ENCODE data around the gene SPTBN1. TPM values are rescaled to one million over a fixed set of nuclear protein-coding genes. Genes with fewer than 3 reads are reported as not detected.

The SPTBN1 gene
- total and polyA plus RNA-seq, 2 of the 4 experiments (the other 2 are of a cell fraction): 49.1 to 241 TPM

GRCh38 chr2:54652540-54652939, 196.4 kb downstream of the SPTBN1 start:
- Histone ChIP-seq H3K4me3 (ENCODE audit: insufficient read depth, low read depth, low read length) (no peak overlapping the region), H3K36me3 (ENCODE audit: control insufficient read depth, insufficient read depth, low read length) (peaks cover 58% of the 10 kb centered on the region), H3K4me2 (ENCODE audit: low read depth, low read length) (no peak overlapping the region), H2BK20ac (ENCODE audit: low read depth, low read length) (no peak overlapping the region), H3K27ac (ENCODE audit: insufficient read depth, low read length) (no peak overlapping the region), H4K91ac (ENCODE audit: insufficient read depth, low read depth, low read length) (no peak overlapping the region), H2AK5ac (ENCODE audit: low read depth, low read length) (no peak overlapping the region), H4K8ac (ENCODE audit: low read depth in 2 of 2, low read length in 2 of 2) (no peak overlapping the region), H3K56ac (ENCODE audit: extremely low read depth, insufficient read depth, low read length) (no peak overlapping the region), H3K27me3 (ENCODE audit: control insufficient read depth, insufficient read depth, low read length) (no peaks in the 10 kb centered on the region), H2AFZ (replicated peaks; ENCODE audit: low read length, poor library complexity) (no peak overlapping the region), H2BK15ac (ENCODE audit: low read depth, low read length) (no peak overlapping the region), H4K20me1 (ENCODE audit: insufficient read depth, low read length) (peaks cover under 1% of the 10 kb centered on the region; the same call in 1 of the 2 replicates), H3K4me1 (ENCODE audit: control insufficient read depth, insufficient read depth, low read length) (no peaks in the 10 kb centered on the region), H2BK5ac (ENCODE audit: low read depth, low read length, poor library complexity, severe bottlenecking) (no peak overlapping the region), H4K5ac (ENCODE audit: low read depth, low read length) (no peak overlapping the region), H3K18ac (ENCODE audit: low read depth, low read length) (no peak overlapping the region), H3K14ac (replicated peaks; ENCODE audit: low read depth, low read length) (no peak overlapping the region), H2AK9ac (replicated peaks; ENCODE audit: low read depth, low read length, poor library complexity) (no peak overlapping the region), H2BK120ac (ENCODE audit: low read depth, low read length) (no peak overlapping the region), H3K4ac (ENCODE audit: low read depth, low read length) (no peak overlapping the region), H3K23ac (ENCODE audit: low read depth, low read length) (no peak overlapping the region), H3K9me3 (ENCODE audit: control insufficient read depth, insufficient read depth, low read length) (no peaks in the 10 kb centered on the region), H3K79me1 (ENCODE audit: low read depth in 1 of 2, low read length in 2 of 2) (peaks cover 0 to 27% of the 10 kb centered on the region in 2 experiments; a peak in 2 of 4 replicates), H3K9ac (ENCODE audit: low read depth, low read length) (no peak overlapping the region), H3K9me1 (ENCODE audit: insufficient read depth, low read length) (peaks cover 6% of the 10 kb centered on the region)
- intact Hi-C loops (cut with micrococcal nuclease): no loop called here
- no CpG with 5 or more reads among the region's 1 CpG for WGBS, 2 experiments (ENCODE audit: extremely low coverage in 2 of 2, insufficient read length in 1 of 2)
- ATAC-seq (ENCODE audit: low read depth): no peak
- CTCF ChIA-PET: interaction anchor here (0.6 kb wide), 1 partner anchor 449 kb away, joined by 7 read pairs; no protein-coding TSS in a partner anchor
- TF ChIP-seq MAZ (IDR thresholded peaks at IDR 0.05; ENCODE audit: borderline replicate concordance, low read depth, low read length) (no peak), RFX5 (IDR thresholded peaks at IDR 0.05; ENCODE audit: low read depth, low read length) (no peak), NFE2L2 (IDR thresholded peaks at IDR 0.05; ENCODE audit: low read depth, low read length) (no peak), MXI1 (IDR thresholded peaks at IDR 0.05; ENCODE audit: borderline replicate concordance, low read depth, low read length) (no peak), RCOR1 (IDR thresholded peaks at IDR 0.05; ENCODE audit: insufficient replicate concordance, low read length) (no peak), CEBPB (IDR thresholded peaks at IDR 0.05; ENCODE audit: low read depth, low read length) (no peak), ELK1 (IDR thresholded peaks at IDR 0.05; ENCODE audit: borderline replicate concordance, low read depth, low read length) (no peak), POLR2A (IDR thresholded peaks at IDR 0.05; ENCODE audit: low read depth, low read length) (no peak), CHD1 (IDR thresholded peaks at IDR 0.05; ENCODE audit: low read depth, low read length) (no peak), RAD21 (IDR thresholded peaks at IDR 0.05; ENCODE audit: low read length) (no peak), MAFK (IDR thresholded peaks at IDR 0.05; ENCODE audit: low read depth, low read length) (no peak), CTCF (conservative IDR thresholded peaks at IDR 0.05; ENCODE audit: low read depth, low read length) (no peak), FOS (IDR thresholded peaks at IDR 0.05; ENCODE audit: low read depth, low read length) (no peak), SMC3 (IDR thresholded peaks at IDR 0.05; ENCODE audit: low read depth, low read length) (no peak), USF2 (IDR thresholded peaks at IDR 0.05; ENCODE audit: low read depth, low read length) (no peak), BHLHE40 (IDR thresholded peaks at IDR 0.05; ENCODE audit: low read depth, low read length) (no peak)
- peak; percentile 29 for DNase-seq
- in situ Hi-C loops (cut with MboI; ENCODE audit: low sequenced_read_pairs): no loop called here
- dilution Hi-C loops (cut with HindIII; ENCODE audit: low sequenced_read_pairs, unreplicated experiment): no loop called here
- POLR2A ChIA-PET (ENCODE audit: unreplicated experiment): no interaction called here
- no TSS peak for BruUV-seq (replicated peaks)

Measured in IMR-90 (cell line).